B cell (primary cell): Measurements from ENCODE around the gene ACOXL. TPM values are rescaled to one million over a fixed set of nuclear protein-coding genes. Genes with fewer than 3 reads are reported as not detected.

Experiments used
- ATAC-seq: fragments of 200-7000 bp; cut with Tn5 transposase; one replicate; pipeline ENCODE4 v1.10.0; 2021; ENCODE audit warnings: low read depth, mild to moderate bottlenecking, moderate number of reproducible peaks, moderate library complexity
- CTCF ChIA-PET: fragments of 350-600 bp; sonication (Branson Sonifier 250); formaldehyde crosslinking; loops from one replicate; lab custom pipeline; 2021; ENCODE audit warnings: antibody characterized with exemption, inconsistent platforms; lab: Charles Lee
- POLR2A ChIA-PET: fragments of 350-600 bp; sonication (Branson Sonifier 250); formaldehyde crosslinking; loops from one replicate; lab custom pipeline; 2021; ENCODE audit warnings: antibody characterized with exemption; lab: Charles Lee
- DNase-seq: peaks from one replicate; pipeline ENCODE4 v3.0.0; 2013
- H2AFZ ChIP-seq: 2 replicates; pipeline ENCODE4 v1.6.1; 2012; ENCODE audit warnings: mild to moderate bottlenecking, low read depth, low read length; ENCODE audit not compliant: insufficient read depth, poor library complexity, severe bottlenecking
- H3K27ac ChIP-seq, 2 donors: 1 replicate in 1 of 2; 2 replicates in 1 of 2; pipeline ENCODE4 v1.5.1; 2012 to 2013; ENCODE audit warnings: low read length in 2 of 2, mild to moderate bottlenecking in 2 of 2, moderate library complexity in 1 of 2
- H3K27me3 ChIP-seq, 4 experiments: fragments of 200-600 bp in 1 of 4; sonication (generic) in 1 of 4; replicated peaks in 1 of 4; 1 replicate in 2 of 4; 2 replicates in 2 of 4; pipeline versions ENCODE4 v1.6.1 to v1.7.0; 2013 to 2016; ENCODE audit warnings: low read length in 3 of 4, mild to moderate bottlenecking in 2 of 4, mixed read lengths in 1 of 4, moderate library complexity in 1 of 4; ENCODE audit not compliant: insufficient read depth in 4 of 4, control insufficient read depth in 3 of 4; ENCODE audit errors: control extremely low read depth in 1 of 4
- H3K36me3 ChIP-seq, 2 experiments: replicated peaks in 1 of 2; 1 replicate in 1 of 2; 2 replicates in 1 of 2; pipeline versions ENCODE4 v1.6.1 to v1.7.1; 2013; ENCODE audit warnings: low read length in 1 of 2; ENCODE audit not compliant: insufficient read depth in 2 of 2, control insufficient read depth in 1 of 2; ENCODE audit errors: control extremely low read depth in 1 of 2, extremely low read depth in 1 of 2
- H3K4me1 ChIP-seq, 2 donors: fragments of 200-600 bp in 1 of 2; sonication (generic) in 1 of 2; 1 replicate in 1 of 2; 2 replicates in 1 of 2; pipeline versions ENCODE4 v1.5.1 to v1.6.1; 2013 to 2017; ENCODE audit warnings: low read length in 2 of 2; ENCODE audit not compliant: control insufficient read depth in 2 of 2, insufficient read depth in 2 of 2
- H3K4me2 ChIP-seq: replicated peaks from 2 replicates; pipeline ENCODE3; 2012; ENCODE audit warnings: mild to moderate bottlenecking, low read depth, low read length; ENCODE audit not compliant: poor library complexity, severe bottlenecking
- H3K4me3 ChIP-seq, 5 experiments: fragments of 200-600 bp in 1 of 5; sonication (generic) in 1 of 5; 1 replicate in 3 of 5; 2 replicates in 2 of 5; pipeline versions ENCODE4 v1.5.1 to v1.7.0; 2011 to 2016; ENCODE audit warnings: low read length in 4 of 5, mild to moderate bottlenecking in 4 of 5, low read depth in 2 of 5, control low read depth in 1 of 5, moderate library complexity in 1 of 5; ENCODE audit not compliant: insufficient read depth in 1 of 5; ENCODE audit errors: control extremely low read depth in 1 of 5, extremely low read depth in 1 of 5
- H3K79me2 ChIP-seq: fragments of 200-600 bp; sonication (generic); one replicate; pipeline ENCODE4 v1.6.0; 2016; ENCODE audit warnings: low read length; ENCODE audit not compliant: control insufficient read depth, insufficient read depth
- H3K9ac ChIP-seq: fragments of 200-600 bp; sonication (generic); 2 replicates; pipeline ENCODE4 v1.6.1; 2017; ENCODE audit warnings: mild to moderate bottlenecking, low read length, moderate library complexity
- H3K9me3 ChIP-seq, 3 donors: one replicate each; pipeline versions ENCODE4 v1.6.1 to v1.7.1; 2013; ENCODE audit warnings: low read length in 2 of 3; ENCODE audit not compliant: control insufficient read depth in 2 of 3, insufficient read depth in 1 of 3; ENCODE audit errors: control extremely low read depth in 1 of 3
- H4K20me1 ChIP-seq: 2 replicates; pipeline ENCODE4 v1.6.0; 2012; ENCODE audit warnings: mild to moderate bottlenecking, low read length; ENCODE audit not compliant: insufficient read depth, control insufficient read depth, poor library complexity, severe bottlenecking
- H3K27ac Mint-ChIP-seq: one replicate; pipeline ENCODE4 v1.8.0; 2021; ENCODE audit warnings: mixed read lengths
- H3K27me3 Mint-ChIP-seq: one replicate; pipeline ENCODE4 v1.8.0; 2021; ENCODE audit warnings: mixed read lengths
- H3K4me1 Mint-ChIP-seq: one replicate; pipeline ENCODE4 v1.8.0; 2021; ENCODE audit warnings: mixed read lengths
- H3K4me3 Mint-ChIP-seq: one replicate; pipeline ENCODE4 v1.8.0; 2021; ENCODE audit warnings: mixed read lengths
- H3K9me3 Mint-ChIP-seq: one replicate; pipeline ENCODE4 v1.8.0; 2022; ENCODE audit warnings: mixed read lengths; ENCODE audit not compliant: insufficient read depth
- EZH2 ChIP-seq: IDR thresholded peaks from 2 replicates; pipeline ENCODE4 v1.6.1; 2012; ENCODE audit warnings: borderline replicate concordance, low read depth, mild to moderate bottlenecking, moderate library complexity, low read length; ENCODE audit not compliant: insufficient read depth, poor library complexity, severe bottlenecking
- WGBS: methylation state at CpG from one replicate; pipeline ENCODE4 v1.1.5; 2013; ENCODE audit warnings: missing lambda C conversion rate; ENCODE audit not compliant: insufficient coverage; 5-methylcytosine and 5-hydroxymethylcytosine counted together
- intact Hi-C: fragments of 100-400 bp; cut with micrococcal nuclease; formaldehyde crosslinking; loops from one replicate; pipeline ENCODE4 v1.10.0; 2022
- polyA plus RNA-seq: library from polyadenylated mRNA; depleted of rRNA; stranded (reverse); fragments of >200 nt; gene quantifications from 2 replicates; pipeline ENCODE4 v1.2.3, GENCODE V29; 2012
- total RNA-seq, 2 donors: library from RNA; stranded (reverse); fragments of 120-200 nt in 1 of 2; gene quantifications; 1 replicate in 1 of 2; 2 replicates in 1 of 2; pipeline versions ENCODE4 v1.2.3 to v1.2.4, GENCODE V29; 2013 to 2022
- TF ChIP-seq, protein P1 (sequence below): fragments of 200-600 bp; IDR thresholded peaks from one replicate; pipeline ENCODE4 v1.8.0; 2022; ENCODE audit warnings: antibody characterized with exemption, mild to moderate bottlenecking

Gene ACOXL
- total and polyA plus RNA-seq, 2 donors (not counting 1 experiment from before 2014, with no cell fraction given), result 0.06 TPM; not detected in 1

DNA sequence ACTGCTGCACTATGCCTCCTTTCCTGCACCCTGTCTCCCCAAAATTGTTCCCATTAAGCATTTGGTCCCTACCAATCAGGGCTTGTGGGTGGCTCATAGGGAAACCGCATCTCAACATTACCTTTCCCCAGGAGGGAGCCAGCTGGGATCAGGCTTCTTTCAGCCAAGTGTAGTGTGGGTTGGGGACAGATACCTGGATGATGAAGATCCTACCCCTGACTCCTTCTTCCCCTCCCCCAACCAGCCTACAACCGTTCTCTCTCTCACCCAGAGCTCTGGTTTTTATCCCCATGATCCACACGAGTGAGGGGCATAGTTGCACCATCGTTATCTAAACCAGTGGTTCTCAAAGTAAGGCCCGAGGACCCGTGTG lies 40.0 kb downstream of the ACOXL start:
- H3K79me2 ChIP-seq, result no peaks in the 10 kb centered on the region
- H3K4me3 ChIP-seq, result no peak overlapping the region
- Mint-ChIP-seq H3K27me3 (peaks cover 54% of the 10 kb centered on the region), H3K4me1 (no peaks in the 10 kb centered on the region), H3K27ac (no peak overlapping the region), H3K4me3 (no peak overlapping the region), H3K9me3 (no peaks in the 10 kb centered on the region)
- CTCF ChIA-PET, result no interaction called here
- H3K27ac ChIP-seq, result no peak overlapping the region
- 94% methylated on average over 3 of the region's 6 CpGs for WGBS
- POLR2A ChIA-PET, result no interaction called here
- H2AFZ ChIP-seq, result no peak overlapping the region
- H3K27me3 ChIP-seq, result peaks cover 0 to 7% (median 0%) of the 10 kb centered on the region in 4 experiments
- H3K9me3 ChIP-seq, result no peaks in the 10 kb centered on the region
- no peaks in the 10 kb centered on the region for H4K20me1 ChIP-seq
- ATAC-seq, result no peak
- no peaks in the 10 kb centered on the region for H3K36me3 ChIP-seq
- no peak overlapping the region for H3K4me2 ChIP-seq
- intact Hi-C loops, result no loop called here
- TF ChIP-seq EZH2, result no peak
- TF ChIP-seq, protein P1, sequence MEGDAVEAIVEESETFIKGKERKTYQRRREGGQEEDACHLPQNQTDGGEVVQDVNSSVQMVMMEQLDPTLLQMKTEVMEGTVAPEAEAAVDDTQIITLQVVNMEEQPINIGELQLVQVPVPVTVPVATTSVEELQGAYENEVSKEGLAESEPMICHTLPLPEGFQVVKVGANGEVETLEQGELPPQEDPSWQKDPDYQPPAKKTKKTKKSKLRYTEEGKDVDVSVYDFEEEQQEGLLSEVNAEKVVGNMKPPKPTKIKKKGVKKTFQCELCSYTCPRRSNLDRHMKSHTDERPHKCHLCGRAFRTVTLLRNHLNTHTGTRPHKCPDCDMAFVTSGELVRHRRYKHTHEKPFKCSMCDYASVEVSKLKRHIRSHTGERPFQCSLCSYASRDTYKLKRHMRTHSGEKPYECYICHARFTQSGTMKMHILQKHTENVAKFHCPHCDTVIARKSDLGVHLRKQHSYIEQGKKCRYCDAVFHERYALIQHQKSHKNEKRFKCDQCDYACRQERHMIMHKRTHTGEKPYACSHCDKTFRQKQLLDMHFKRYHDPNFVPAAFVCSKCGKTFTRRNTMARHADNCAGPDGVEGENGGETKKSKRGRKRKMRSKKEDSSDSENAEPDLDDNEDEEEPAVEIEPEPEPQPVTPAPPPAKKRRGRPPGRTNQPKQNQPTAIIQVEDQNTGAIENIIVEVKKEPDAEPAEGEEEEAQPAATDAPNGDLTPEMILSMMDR, result no peak
- H3K9ac ChIP-seq, result no peak overlapping the region
- H3K4me1 ChIP-seq, result no peaks in the 10 kb centered on the region
- no peak for DNase-seq

GRCh38 chr2:110773401-110773921 lies 41.1 kb downstream of the ACOXL start:
- no peaks in the 10 kb centered on the region for H3K9me3 Mint-ChIP-seq
- DNase-seq, result no peak
- H3K36me3 ChIP-seq, result no peaks in the 10 kb centered on the region
- ATAC-seq, result no peak
- no peaks in the 10 kb centered on the region for H3K4me1 ChIP-seq
- no peak overlapping the region for H3K4me3 Mint-ChIP-seq
- CTCF ChIA-PET, result interaction anchor here (1.0 kb wide), 1 partner anchor 18 kb away, joined by 3 read pairs; no protein-coding TSS in a partner anchor
- POLR2A ChIA-PET, result no interaction called here
- no peaks in the 10 kb centered on the region for H3K4me1 Mint-ChIP-seq
- H4K20me1 ChIP-seq, result no peaks in the 10 kb centered on the region
- H3K9me3 ChIP-seq, result no peaks in the 10 kb centered on the region
- no peak overlapping the region for H3K27ac ChIP-seq
- H3K9ac ChIP-seq, result no peak overlapping the region
- H3K27me3 ChIP-seq, result peaks cover 0 to 7% (median 0%) of the 10 kb centered on the region in 4 experiments
- WGBS, result 87% methylated on average over 5 of the region's 6 CpGs
- no peaks in the 10 kb centered on the region for H3K79me2 ChIP-seq
- no peak overlapping the region for H3K27ac Mint-ChIP-seq
- no peak overlapping the region for H3K4me2 ChIP-seq
- intact Hi-C loops, result no loop called here
- H3K4me3 ChIP-seq, result no peak overlapping the region
- TF ChIP-seq EZH2, result no peak
- TF ChIP-seq, protein P1, result no peak
- peaks cover 49% of the 10 kb centered on the region for H3K27me3 Mint-ChIP-seq
- no peak overlapping the region for H2AFZ ChIP-seq
